MM.1S (cell line): ENCODE data around the gene P2RX2.

Experiments
- CTCF ChIP-seq: fragments of 300-600 bp; sonication (generic); IDR thresholded peaks from 2 replicates; pipeline ENCODE4 v1.5.1; 2016; ENCODE audit warnings: antibody characterized with exemption, low read length, mixed read lengths
- EZH2phosphoT487 ChIP-seq: fragments of 300-600 bp; sonication (generic); IDR thresholded peaks from 2 replicates; pipeline ENCODE4 v1.6.1; 2018; ENCODE audit warnings: antibody characterized with exemption, low read length

GRCh38 chr12:132603240-132604150 lies 15.1 kb upstream of the P2RX2 start:
- no peak for TF ChIP-seq CTCF
- TF ChIP-seq EZH2phosphoT487, result no peak
